ENCODE measurements around the gene GHR.

The GHR gene

DNA sequence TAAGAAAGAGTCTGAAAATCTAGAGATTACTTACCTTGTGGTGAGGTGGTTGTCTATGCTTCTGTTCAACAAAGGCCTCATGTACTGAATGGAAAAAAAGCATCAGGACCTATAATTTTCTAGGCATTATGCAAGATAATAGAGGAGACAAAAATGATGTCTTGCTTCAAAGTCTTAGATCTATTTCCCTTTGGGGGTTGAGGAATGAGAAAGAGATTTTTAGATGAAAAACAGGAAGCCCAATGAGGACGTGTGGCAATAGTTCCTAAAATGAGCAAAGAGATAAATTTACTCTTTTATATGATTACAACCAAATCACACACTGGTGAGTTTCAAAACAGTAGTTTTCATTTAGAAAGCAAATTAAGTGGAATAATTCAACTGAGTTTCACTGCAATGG, 99.5 kb downstream of the GHR start:
- Histone ChIP-seq H3K27ac (ENCODE audit: extremely low read depth, low read depth, low read length) (no peak overlapping the region), H3K36me3 (ENCODE audit: control insufficient read depth in 2 of 2, insufficient read depth in 1 of 2, low read length in 2 of 2) (no peaks in the 10 kb centered on the region), H3K9me3 (ENCODE audit: control insufficient read depth, insufficient read depth, low read depth, low read length) (no peaks in the 10 kb centered on the region), H3K4me1 (ENCODE audit: control insufficient read depth, insufficient read depth, low read length) (no peaks in the 10 kb centered on the region), H3K4me3 (ENCODE audit: low read depth, low read length) (no peak overlapping the region)
- ChIA-PET CTCF (no interaction called here), POLR2A (no interaction called here)
- TF ChIP-seq ZNF114 (tag by site-specific recombination; IDR thresholded peaks at IDR 0.05) (no peak), ZNF510 (tag by site-specific recombination; IDR thresholded peaks at IDR 0.05; ENCODE audit: insufficient replicate concordance) (no peak), GLIS2 (tag by site-specific recombination; IDR thresholded peaks at IDR 0.05) (no peak), ZNF416 (tag by site-specific recombination; IDR thresholded peaks at IDR 0.05) (no peak), ZNF354C (tag by site-specific recombination; IDR thresholded peaks at IDR 0.05; ENCODE audit: borderline replicate concordance, low read depth) (no peak), ZNF248 (tag by site-specific recombination; IDR thresholded peaks at IDR 0.05) (no peak), ZNF792 (tag by site-specific recombination; IDR thresholded peaks at IDR 0.05) (no peak), ZNF677 (tag by site-specific recombination; IDR thresholded peaks at IDR 0.05) (no peak), ZBTB17 (tag by site-specific recombination; IDR thresholded peaks at IDR 0.05) (no peak), ZSCAN23 (tag by site-specific recombination; IDR thresholded peaks at IDR 0.05) (no peak)
- TF ChIP-seq, protein P1, sequence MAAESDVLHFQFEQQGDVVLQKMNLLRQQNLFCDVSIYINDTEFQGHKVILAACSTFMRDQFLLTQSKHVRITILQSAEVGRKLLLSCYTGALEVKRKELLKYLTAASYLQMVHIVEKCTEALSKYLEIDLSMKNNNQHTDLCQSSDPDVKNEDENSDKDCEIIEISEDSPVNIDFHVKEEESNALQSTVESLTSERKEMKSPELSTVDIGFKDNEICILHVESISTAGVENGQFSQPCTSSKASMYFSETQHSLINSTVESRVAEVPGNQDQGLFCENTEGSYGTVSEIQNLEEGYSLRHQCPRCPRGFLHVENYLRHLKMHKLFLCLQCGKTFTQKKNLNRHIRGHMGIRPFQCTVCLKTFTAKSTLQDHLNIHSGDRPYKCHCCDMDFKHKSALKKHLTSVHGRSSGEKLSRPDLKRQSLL (tag by site-specific recombination; IDR thresholded peaks at IDR 0.05): no peak
- TF ChIP-seq, protein P2, sequence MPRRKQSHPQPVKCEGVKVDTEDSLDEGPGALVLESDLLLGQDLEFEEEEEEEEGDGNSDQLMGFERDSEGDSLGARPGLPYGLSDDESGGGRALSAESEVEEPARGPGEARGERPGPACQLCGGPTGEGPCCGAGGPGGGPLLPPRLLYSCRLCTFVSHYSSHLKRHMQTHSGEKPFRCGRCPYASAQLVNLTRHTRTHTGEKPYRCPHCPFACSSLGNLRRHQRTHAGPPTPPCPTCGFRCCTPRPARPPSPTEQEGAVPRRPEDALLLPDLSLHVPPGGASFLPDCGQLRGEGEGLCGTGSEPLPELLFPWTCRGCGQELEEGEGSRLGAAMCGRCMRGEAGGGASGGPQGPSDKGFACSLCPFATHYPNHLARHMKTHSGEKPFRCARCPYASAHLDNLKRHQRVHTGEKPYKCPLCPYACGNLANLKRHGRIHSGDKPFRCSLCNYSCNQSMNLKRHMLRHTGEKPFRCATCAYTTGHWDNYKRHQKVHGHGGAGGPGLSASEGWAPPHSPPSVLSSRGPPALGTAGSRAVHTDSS (tag by site-specific recombination; IDR thresholded peaks at IDR 0.05): no peak
- TF ChIP-seq, protein P3, sequence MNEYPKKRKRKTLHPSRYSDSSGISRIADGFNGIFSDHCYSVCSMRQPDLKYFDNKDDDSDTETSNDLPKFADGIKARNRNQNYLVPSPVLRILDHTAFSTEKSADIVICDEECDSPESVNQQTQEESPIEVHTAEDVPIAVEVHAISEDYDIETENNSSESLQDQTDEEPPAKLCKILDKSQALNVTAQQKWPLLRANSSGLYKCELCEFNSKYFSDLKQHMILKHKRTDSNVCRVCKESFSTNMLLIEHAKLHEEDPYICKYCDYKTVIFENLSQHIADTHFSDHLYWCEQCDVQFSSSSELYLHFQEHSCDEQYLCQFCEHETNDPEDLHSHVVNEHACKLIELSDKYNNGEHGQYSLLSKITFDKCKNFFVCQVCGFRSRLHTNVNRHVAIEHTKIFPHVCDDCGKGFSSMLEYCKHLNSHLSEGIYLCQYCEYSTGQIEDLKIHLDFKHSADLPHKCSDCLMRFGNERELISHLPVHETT (tag by site-specific recombination; IDR thresholded peaks at IDR 0.05): no peak
- TF ChIP-seq, protein P4, sequence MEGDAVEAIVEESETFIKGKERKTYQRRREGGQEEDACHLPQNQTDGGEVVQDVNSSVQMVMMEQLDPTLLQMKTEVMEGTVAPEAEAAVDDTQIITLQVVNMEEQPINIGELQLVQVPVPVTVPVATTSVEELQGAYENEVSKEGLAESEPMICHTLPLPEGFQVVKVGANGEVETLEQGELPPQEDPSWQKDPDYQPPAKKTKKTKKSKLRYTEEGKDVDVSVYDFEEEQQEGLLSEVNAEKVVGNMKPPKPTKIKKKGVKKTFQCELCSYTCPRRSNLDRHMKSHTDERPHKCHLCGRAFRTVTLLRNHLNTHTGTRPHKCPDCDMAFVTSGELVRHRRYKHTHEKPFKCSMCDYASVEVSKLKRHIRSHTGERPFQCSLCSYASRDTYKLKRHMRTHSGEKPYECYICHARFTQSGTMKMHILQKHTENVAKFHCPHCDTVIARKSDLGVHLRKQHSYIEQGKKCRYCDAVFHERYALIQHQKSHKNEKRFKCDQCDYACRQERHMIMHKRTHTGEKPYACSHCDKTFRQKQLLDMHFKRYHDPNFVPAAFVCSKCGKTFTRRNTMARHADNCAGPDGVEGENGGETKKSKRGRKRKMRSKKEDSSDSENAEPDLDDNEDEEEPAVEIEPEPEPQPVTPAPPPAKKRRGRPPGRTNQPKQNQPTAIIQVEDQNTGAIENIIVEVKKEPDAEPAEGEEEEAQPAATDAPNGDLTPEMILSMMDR (tag by site-specific recombination; IDR thresholded peaks at IDR 0.05): no peak

DNA sequence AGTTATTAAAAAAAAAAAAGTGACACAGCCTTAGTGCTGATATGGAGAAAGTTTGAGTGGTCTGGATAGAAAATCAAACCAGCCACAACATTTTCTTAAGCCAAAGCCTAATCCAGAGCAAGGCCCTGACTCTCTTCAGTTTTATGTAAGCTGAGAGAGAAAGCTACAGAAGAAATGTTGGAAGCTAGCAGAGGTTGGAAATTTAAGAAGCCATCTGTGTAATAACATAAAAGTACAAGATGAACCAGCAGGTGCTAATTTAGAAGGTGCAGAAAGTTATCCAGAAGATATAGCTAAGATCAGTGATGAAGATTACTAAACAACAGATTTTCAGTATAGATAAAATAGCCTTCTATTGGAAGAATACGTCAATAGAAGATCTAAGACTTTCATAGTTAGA, 102.9 kb downstream of the GHR start:
- no peaks in the 10 kb centered on the region for H3K9me3 ChIP-seq (ENCODE audit: control insufficient read depth, insufficient read depth, low read depth, low read length)
- H3K4me3 ChIP-seq (ENCODE audit: low read depth, low read length): no peak overlapping the region
- no peaks in the 10 kb centered on the region for H3K36me3 ChIP-seq (ENCODE audit: control insufficient read depth in 2 of 2, insufficient read depth in 1 of 2, low read length in 2 of 2)
- H3K27ac ChIP-seq (ENCODE audit: extremely low read depth, low read depth, low read length): no peak overlapping the region
- H3K4me1 ChIP-seq (ENCODE audit: control insufficient read depth, insufficient read depth, low read length): no peaks in the 10 kb centered on the region
- POLR2A ChIA-PET: no interaction called here
- TF ChIP-seq, protein P5, sequence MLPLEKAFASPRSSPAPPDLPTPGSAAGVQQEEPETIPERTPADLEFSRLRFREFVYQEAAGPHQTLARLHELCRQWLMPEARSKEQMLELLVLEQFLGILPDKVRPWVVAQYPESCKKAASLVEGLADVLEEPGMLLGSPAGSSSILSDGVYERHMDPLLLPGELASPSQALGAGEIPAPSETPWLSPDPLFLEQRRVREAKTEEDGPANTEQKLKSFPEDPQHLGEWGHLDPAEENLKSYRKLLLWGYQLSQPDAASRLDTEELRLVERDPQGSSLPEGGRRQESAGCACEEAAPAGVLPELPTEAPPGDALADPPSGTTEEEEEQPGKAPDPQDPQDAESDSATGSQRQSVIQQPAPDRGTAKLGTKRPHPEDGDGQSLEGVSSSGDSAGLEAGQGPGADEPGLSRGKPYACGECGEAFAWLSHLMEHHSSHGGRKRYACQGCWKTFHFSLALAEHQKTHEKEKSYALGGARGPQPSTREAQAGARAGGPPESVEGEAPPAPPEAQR (tag by site-specific recombination; IDR thresholded peaks at IDR 0.05): no peak
- CTCF ChIA-PET: interaction anchor here (0.7 to 0.8 kb wide), 2 partner anchors 8 to 102 kb away, joined by 3 to 4 read pairs; no protein-coding TSS in a partner anchor

DNA sequence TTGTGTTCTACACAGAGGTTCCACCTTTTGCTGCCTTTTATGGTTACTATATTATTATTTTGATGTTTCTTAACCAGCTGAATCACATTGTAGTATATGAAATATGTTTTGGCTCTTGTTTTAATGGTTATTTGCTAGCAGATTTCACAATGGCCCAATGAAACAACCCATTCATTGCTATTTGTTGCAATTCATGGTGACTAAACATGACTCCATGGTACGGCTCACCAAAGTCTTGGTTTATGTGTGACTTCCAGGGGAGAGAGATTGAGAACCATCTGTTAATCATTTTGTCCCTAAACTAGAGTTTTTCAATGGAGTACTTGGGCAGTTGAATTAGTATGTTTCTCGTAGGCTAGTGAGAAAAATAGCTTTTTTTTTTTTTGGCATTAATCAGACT, 108.4 kb downstream of the GHR start:
- H3K27ac ChIP-seq (ENCODE audit: extremely low read depth, low read depth, low read length): no peak overlapping the region
- no peaks in the 10 kb centered on the region for H3K4me1 ChIP-seq (ENCODE audit: control insufficient read depth, insufficient read depth, low read length)
- ChIA-PET CTCF (no interaction called here), POLR2A (interaction anchor here (0.6 kb wide), 1 partner anchor 419 kb away, joined by 4 read pairs; no protein-coding TSS in a partner anchor)
- no peaks in the 10 kb centered on the region for H3K36me3 ChIP-seq (ENCODE audit: control insufficient read depth in 2 of 2, insufficient read depth in 1 of 2, low read length in 2 of 2)
- no peak overlapping the region for H3K4me3 ChIP-seq (ENCODE audit: low read depth, low read length)
- no peaks in the 10 kb centered on the region for H3K9me3 ChIP-seq (ENCODE audit: control insufficient read depth, insufficient read depth, low read depth, low read length)
- TF ChIP-seq GFI1B (tag by site-specific recombination; IDR thresholded peaks at IDR 0.05) (no peak), ZNF596 (tag by site-specific recombination; IDR thresholded peaks at IDR 0.05) (no peak), ZNF548 (tag by site-specific recombination; IDR thresholded peaks at IDR 0.05) (no peak), ZFP41 (tag by site-specific recombination; IDR thresholded peaks at IDR 0.05; ENCODE audit: borderline replicate concordance) (no peak), ZBTB21 (tag by site-specific recombination; IDR thresholded peaks at IDR 0.05) (no peak), ZNF10 (tag by site-specific recombination; IDR thresholded peaks at IDR 0.05) (no peak), ZNF202 (tag by site-specific recombination; IDR thresholded peaks at IDR 0.05; ENCODE audit: borderline replicate concordance) (no peak), ZNF132 (tag by site-specific recombination; IDR thresholded peaks at IDR 0.05; ENCODE audit: borderline replicate concordance) (no peak)
- TF ChIP-seq, protein P6, sequence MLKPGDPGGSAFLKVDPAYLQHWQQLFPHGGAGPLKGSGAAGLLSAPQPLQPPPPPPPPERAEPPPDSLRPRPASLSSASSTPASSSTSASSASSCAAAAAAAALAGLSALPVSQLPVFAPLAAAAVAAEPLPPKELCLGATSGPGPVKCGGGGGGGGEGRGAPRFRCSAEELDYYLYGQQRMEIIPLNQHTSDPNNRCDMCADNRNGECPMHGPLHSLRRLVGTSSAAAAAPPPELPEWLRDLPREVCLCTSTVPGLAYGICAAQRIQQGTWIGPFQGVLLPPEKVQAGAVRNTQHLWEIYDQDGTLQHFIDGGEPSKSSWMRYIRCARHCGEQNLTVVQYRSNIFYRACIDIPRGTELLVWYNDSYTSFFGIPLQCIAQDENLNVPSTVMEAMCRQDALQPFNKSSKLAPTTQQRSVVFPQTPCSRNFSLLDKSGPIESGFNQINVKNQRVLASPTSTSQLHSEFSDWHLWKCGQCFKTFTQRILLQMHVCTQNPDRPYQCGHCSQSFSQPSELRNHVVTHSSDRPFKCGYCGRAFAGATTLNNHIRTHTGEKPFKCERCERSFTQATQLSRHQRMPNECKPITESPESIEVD (tag by site-specific recombination; IDR thresholded peaks at IDR 0.05): no peak
